Hematopoietic multipotent progenitor cell (in vitro differentiated cells): ENCODE measurements around the gene COPS7A. TPM values are rescaled to one million over a fixed set of nuclear protein-coding genes. Genes with fewer than 3 reads are reported as not detected.
"Not testable (repeated sequence)": the region's sequence is repeated elsewhere in the genome, so short reads cannot be mapped to it uniquely, and the experiment has no call there.

Experiments
- DNase-seq, 3 donors: peaks; one replicate each; pipeline ENCODE4 v3.0.0-alpha.2; 2011 to 2015; ENCODE audit warnings: low read depth in 2 of 3, low spot score in 2 of 3
- total RNA-seq: library from RNA; depleted of rRNA; stranded (reverse); fragments of >200 nt; gene quantifications from one replicate; pipeline ENCODE4 v1.2.3, GENCODE V29; 2012

Gene COPS7A
- total RNA-seq, 1 donor = 55.7 TPM

DNA sequence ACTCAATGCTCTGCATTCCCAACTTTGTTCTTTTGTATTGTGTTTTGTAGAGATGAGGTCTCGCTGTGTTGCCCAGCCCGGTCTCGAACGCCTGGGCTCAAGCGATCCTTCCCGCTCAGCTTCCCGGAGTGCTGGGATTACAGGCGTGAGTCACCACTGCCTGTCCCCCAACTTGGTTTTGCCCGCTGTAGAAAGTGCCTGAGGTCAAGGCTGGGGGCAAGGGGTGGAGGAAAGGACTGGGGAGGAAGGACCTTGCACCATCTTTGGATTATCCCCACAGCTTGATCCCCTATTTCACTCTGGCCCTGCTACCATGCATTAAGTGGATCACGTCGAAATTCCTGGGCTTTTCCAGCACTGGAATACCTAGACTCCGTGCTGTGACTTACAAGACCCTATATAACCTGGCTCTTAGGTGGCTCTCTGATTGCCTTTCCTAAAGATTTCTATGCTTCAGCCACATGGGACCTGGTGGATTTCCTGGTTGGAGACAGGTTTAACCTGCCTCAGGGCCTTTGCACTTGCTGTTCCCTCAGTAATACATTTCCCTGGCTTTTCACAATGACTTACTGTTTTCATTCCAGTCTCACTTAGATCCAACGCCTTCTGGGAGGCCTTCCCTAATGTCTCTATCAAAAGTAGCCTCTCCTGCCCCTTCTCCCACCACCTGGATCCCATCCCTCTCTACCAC is 22.6 kb upstream of the COPS7A start:
- DNase-seq = no peak

DNA sequence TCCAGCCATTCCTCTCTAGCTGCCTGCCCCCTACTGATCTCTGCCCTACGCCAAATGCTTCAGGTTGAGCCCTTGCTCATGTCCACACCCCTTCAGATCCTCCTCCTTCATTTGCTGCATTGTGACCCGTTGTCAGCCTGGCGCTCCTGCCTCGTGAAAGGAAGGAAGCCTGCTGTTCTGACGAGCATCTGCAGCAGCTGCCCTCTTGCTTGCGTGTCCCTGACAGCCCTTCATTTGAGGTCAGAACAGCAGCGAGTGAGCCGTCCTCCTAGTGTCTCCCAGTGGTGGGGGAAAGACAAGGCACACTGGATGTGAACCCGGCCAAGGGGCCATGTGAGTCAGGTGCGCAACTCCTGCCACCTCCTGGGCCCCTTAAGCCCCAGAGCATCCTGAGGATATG is 20.2 kb upstream of the COPS7A start:
- peak in 2 of 3 donors; percentile 80 to 85 for DNase-seq

DNA sequence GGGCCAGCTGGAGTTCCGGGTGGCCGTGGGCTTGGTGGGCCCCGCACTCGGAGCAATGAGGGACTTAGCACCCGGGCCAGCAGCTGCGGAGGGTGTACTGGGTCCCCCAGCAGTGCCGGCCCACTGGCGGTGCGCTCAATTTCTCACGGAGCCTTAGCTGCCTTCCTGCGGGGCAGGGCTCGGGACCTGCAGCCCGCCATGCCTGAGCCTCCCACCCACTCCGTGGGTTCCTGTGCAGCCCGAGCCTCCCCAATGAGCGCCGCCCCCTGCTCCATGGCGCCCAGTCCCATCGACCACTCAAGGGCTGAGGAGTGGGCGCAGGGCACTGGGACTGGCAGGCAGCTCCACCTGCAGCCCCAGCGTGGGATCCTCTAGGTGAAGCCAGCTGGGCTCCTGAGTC is 15.5 kb upstream of the COPS7A start:
- DNase-seq = not testable (repeated sequence)

DNA sequence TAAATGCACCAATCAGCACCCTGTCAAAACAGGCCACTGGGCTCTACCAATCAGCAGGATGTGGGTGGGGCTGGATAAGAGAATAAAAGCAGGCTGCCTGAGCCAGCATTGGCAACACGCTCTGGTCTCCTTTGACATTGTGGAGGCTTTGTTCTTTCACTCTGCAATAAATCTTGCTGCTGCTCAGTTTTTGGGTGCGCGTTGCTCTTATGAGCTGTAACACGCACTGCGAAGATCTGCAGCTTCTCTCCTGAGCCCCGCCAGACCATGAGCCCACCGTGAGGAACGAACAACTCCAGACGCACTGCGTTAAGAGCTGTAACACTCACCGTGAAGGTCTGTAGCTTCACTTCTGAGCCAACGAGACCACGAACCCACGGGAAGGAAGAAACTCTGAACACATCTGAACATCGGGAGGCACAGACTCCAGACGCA is 14.9 kb upstream of the COPS7A start:
- DNase-seq = no peak

DNA sequence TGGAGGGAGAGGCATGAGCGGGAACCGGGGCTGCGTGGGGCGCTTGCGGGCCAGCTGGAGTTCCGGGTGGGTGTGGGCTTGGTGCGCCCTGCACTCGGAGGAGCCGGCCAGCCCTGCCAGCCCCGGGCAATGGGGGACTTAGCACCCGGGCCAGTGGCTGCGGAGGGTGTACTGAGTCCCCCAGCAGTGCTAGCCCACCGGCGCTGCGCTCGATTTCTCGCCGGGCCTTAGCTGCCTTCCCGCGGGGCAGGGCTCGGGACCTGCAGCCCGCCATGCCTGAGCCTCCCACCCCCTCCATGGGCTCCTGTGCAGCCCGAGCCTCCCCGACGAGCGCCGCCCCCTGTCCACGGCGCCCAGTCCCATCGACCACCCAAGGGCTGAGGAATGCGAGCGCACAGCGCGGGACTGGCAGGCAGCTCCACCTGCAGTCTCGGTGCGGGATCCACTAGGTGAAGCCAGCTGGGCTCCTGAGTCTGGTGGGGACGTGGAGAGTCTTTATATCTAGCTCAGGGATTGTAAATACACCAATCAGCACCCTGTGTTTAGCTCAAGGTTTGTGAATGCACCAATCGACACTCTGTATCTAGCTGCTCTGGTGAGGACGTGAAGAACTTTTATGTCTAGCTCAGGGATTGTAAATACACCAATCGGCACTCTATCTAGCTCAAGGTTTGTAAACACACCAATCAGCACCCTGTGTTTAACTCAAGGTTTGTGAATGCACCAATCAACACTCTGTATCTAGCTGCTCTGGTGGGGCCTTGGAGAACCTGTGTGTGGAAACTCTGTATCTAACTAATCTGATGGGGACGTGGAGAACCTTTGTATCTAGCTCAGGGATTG is 7.6 kb upstream of the COPS7A start:
- DNase-seq = not testable (repeated sequence)

DNA sequence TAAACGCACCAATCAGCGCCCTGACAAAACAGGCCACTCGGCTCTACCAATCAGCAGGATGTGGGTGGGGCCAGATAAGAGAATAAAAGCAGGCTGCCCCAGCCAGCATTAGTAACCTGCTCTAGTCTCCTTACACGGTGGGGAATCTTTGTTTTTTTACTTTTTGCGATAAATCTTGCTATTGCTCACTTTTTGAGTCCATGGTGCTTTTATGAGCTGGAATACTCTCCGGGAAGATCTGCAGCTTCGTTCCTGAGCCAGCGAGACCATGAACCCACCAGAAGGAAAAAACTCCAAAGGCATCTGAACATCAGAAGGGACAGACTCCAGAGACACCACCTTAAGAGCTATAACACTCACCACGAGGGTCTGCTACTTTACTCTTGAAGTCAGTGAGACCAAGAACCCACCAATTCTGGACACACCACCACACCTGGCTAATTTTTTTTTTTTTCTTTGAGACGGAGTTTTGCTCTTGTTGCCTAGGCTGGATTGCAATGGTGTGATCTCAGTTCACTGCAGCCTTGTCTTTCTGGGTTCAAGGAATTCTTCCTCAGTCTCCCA is 6.9 kb upstream of the COPS7A start:
- no peak for DNase-seq

DNA sequence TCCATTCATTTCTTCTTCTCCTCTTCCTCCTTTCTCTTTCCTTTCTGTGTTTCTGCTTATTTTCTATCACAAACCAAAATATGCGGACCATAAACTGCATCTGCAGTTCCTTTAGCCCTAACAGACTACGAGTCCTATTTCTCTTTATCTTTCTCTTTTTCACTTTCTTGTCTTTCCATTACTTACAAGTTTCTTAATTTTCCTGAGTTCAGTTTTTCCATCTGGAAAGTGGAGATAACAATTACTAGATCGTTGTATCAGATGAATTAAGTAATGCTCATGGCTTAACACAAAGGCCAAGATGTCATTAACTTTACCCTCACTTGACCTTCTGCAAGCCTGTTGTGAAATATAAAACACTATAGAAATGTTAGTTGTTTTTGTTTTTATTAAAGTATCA is 983 bp upstream of the COPS7A start:
- no peak for DNase-seq

DNA sequence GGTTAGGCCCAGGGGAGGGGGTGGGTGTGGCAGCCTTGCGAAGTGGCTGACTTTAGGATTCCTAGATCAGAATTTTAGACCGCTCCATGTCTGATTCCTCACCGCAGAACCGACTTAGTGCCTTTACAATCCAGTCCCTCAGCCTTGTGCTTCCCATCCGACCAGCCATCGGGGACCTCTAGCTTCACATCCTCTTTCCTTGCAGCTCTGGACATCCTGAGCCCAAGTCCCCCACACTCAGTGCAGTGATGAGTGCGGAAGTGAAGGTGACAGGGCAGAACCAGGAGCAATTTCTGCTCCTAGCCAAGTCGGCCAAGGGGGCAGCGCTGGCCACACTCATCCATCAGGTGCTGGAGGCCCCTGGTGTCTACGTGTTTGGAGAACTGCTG is 557 bp downstream of the COPS7A start:
- peak in 1 of 3 donors; percentile 40 for DNase-seq

DNA sequence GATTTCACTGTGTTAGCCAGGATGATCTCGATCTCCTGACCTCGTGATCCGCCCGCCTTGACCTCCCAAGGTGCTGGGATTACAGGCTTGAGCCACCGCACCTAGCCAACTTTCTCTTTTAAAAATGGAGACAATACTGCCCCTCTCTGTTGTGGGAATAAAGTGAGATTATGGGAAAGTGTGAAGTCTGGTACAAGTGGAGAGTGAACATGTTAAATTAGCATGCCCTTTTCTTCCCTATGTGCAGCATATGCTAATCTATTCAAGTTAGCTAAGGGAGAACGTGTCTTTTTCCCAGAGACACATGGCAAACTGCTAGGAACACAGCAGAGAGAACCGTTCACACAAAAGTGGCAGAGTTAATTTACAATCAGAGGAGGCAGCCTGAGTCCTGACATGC is 1.5 kb downstream of the COPS7A start:
- DNase-seq = no peak

DNA sequence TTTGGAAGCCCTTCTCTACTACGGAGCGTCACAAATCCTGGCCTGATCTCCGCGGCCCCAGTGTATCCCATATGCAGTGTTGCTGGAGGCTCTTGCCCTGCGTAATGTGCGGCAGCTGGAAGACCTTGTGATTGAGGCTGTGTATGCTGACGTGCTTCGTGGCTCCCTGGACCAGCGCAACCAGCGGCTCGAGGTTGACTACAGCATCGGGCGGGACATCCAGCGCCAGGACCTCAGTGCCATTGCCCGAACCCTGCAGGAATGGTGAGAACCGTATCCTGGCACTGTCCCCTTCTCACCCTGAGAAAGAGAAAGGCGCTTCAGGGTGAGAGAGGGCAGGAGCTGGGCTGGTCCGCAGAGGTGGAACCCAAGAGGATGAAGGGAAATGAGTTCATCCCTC is 5.3 kb downstream of the COPS7A start:
- DNase-seq = no peak

DNA sequence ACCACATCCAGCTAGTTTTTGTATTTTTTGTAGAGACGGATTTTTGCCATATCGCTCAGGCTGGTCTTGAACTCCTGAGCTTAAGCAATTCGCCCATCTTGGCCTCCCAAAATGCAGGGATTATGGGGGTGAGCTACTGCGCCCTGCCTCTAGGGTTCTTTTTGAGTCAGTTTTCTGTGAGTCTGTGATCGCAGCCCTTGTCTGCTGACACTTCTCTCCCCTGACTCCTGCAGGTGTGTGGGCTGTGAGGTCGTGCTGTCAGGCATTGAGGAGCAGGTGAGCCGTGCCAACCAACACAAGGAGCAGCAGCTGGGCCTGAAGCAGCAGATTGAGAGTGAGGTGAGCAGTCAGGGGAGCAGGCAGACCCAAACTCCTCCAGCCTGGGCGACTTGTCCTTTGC is 6.3 kb downstream of the COPS7A start:
- DNase-seq = no peak

DNA sequence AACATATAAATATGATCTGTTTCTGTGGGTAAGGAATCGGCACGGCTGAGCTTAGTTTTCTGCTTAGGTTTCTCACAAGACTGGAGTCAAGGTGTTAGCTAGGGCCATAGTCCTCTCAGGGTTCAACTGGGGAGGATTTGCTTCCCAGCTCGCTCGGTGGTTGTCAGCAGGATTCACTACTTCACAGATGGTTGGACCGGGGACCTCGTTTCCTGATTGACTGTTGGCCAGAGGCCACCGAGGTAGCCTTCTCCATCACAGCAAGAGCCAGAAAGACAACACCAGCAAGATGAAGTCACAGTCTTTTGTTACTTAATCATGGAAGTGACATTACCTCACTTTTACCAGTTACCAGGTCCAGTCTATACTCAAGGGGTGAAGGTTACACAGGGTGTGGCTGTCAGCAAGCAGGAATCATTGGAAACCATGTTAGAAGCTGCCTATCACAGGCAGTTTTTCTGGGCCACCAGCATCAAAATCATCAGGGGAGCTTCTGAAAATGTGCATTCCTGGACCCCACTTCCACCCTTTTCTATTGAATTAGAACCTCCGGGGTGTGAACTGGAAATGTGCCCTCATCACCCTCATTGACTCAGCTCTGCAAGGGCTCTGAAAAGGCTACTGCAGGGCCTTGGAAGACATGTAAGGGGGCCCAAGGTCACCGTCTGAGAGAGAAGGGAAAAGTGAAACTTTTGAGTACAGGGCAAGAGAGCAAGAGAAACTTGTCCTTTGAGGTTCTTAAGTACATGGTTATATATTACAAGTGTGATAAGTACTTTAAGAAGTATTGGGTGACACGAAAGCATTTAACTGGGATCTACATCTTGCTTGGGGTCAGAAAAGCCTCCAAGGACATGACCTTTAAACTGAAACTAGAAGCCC is 10.9 kb downstream of the COPS7A start:
- no peak for DNase-seq

DNA sequence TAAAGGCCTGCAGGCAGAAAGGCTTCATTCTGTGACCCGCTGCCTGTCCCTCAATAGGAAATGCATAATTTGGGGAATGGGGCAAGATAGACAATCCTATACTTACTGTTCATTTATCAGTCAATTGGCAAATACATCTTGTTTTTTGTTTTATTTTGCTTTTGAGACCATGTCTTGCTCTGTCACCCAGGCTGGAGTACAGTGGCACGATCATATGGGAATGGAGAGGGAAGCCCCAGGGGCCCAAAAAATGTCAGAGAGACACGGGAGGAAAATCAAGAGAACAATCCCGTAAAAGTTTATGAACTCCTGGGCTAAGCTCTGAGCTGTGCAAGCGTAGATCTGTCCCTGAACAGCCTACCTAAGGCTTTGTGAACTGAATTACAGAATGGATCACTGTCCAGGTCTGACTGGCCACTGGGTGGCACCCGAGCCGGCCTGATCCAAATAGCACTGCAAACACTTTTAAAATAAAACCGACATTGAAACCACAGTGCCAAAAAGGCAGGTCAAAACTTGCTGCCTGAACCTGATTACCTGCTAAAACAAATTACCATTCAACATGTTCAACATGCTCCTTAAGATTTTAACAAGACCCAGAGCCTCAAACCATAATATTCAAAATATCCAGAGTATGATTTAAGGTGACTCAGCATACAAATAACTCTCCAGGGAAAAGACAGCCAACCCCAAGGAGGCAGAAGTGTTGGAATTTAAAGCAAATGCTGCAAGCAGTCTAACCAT is 11.8 kb downstream of the COPS7A start:
- peak in 2 of 3 donors; percentile 47 to 74 for DNase-seq

DNA sequence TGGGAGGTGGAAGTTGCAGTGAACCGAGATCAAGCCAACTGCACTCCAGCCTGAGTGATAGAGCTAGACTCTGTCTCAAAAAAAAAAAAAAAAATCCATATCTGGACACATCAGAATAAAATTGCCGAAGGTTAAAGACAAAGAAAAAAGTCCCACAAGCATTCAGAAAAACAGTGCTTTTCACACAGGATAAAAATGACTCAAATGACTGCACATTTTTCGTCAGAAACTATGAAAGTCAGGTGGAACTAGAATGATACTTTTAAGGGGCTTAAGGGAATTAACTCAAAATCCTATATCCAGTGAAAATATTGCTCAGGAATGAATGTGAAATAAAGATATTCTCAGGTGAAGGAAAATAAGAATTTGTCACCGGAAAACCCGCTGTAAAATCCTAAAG is 12.9 kb downstream of the COPS7A start:
- DNase-seq = no peak

DNA sequence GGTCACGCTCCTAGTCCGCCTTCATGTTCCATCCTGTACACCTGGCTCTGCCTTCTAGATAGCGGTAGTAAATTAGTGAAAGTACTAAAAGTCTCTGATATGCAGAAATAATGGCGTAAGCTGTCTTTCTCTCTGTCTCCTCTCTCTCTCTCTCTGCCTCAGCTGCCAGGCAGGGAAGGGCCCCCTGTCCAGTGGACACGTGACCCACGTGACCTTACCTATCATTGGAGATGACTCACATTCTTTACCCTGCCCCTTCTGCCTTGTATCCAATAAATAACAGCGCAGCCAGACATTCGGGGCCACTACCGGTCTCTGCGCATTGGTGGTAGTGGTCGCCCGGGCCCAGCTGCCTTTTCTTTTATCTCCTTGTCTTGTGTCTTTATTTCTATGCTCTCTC is 18.2 kb downstream of the COPS7A start:
- DNase-seq = not testable (repeated sequence)

DNA sequence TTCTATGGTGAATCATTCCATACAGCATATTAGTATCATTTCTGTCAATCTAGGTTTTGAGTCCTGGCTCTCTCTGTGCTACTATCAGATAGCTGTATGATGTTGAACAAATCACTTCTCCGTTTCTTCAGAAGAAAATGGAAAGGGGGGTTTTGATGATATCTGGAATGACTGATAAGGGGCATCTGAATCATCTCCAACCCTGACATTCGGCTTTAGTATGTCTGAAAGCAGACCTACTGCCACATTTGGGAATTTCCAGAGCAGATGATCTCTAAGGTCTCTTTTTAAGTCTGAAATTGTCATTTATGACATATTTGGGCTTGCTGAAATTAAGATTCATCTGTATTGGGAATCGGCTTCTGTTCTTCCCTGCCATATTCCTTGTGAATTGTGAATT is 19.0 kb downstream of the COPS7A start:
- no peak for DNase-seq

DNA sequence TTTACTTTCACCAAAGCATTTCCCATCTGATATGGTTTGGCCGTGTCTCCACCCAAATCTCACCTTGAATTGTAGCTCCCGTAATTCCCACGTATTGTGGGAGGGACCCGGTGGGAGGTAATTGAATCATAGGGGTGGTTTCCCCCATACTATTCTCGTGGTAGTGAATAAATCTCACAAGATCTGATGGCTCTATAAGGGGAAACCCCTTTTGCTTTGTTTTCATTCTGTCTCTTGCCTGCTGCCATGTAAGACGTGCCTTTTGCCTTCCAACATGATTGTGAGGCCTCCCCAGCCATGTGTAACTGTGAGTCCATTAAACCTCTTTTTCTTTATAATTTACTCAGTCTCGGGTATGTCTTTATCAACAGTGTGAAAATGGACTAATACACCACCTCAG is 19.5 kb downstream of the COPS7A start:
- DNase-seq = not testable (repeated sequence)

DNA sequence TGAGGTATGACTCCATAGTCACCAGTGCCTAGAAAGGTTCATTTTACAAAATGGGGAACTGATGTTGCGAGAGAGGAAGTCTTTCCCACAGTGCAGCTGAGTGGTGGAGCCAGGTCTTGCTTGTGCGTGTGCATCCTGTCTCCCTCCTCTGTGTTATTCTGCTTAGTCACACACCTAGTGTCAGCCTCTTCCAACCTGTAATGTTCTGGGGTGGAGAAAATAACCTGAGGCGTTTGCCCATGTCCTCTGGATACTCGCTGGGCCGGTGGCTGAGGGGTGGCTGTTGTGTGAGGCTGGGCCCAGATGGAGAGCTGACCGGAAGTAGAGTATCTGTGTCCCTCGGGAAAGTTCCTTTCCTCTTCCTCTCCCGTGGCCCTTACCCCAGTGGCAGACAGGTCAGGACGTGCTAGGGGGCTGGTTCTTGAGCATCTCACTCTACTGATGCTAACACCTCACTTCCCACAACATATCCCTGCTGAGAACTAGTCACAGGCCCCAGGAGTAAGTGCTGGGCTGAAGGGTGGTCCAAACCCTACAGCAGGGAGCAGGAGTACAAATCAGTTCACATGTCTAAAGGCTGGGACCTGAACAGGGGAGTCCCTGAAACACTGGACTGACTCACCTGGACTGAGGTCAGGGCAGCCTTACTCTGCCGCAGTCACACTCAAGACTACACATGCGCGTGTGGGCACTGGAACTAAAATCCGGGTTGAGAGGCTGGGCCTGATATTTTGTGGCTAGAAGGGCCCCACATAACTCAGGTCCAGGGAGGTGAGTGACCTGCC is 22.1 kb downstream of the COPS7A start:
- DNase-seq = peak in 2 of 3 donors; percentile 86 to 95

DNA sequence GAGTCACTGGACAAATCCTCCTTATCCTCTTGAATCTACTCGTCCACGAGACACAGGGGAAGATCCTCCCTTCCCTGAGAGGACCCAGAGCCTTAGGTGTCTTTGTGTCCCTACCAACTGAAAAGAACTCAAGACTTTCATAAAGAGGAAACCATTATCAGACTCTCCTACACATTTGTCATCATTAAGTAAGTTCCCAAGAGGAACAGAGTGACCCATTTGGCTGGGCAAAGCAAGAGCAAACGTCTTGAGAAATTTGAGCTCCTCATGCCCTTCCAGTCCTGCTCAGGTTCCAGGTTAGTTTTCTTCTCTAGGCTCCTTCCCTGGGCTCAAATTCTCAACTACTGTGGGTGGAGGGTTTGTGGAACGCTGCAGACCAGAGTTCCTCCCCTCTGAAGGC is 23.4 kb downstream of the COPS7A start:
- no peak for DNase-seq
